Activated T-cell treated with anti-CD3 and anti-CD28 coated beads, Interleukin-2, amount 50 U/mL, for 4 hours (primary cell): ENCODE data around the gene ROMO1. TPM values are rescaled to one million over a fixed set of nuclear protein-coding genes. Genes with fewer than 3 reads are reported as not detected.
"Not testable (repeated sequence)": the region's sequence is repeated elsewhere in the genome, so short reads cannot be mapped to it uniquely, and the experiment has no call there.

Experiments used
- ATAC-seq, 2 donors: fragments of 200-7000 bp; cut with Tn5 transposase; one replicate each; pipeline ENCODE4 v1.10.0; 2021
- DNase-seq: peaks from one replicate; pipeline ENCODE4 v3.0.0-alpha.2; 2020
- H3K27me3 Mint-ChIP-seq: one replicate; pipeline ENCODE4 v1.8.0; 2021; ENCODE audit warnings: low read depth, mixed read lengths
- H3K36me3 Mint-ChIP-seq: one replicate; pipeline ENCODE4 v1.8.0; 2022; ENCODE audit warnings: mixed read lengths; ENCODE audit not compliant: insufficient read depth
- H3K4me1 Mint-ChIP-seq: one replicate; pipeline ENCODE4 v1.8.0; 2021; ENCODE audit warnings: low read depth, mixed read lengths
- H3K4me3 Mint-ChIP-seq: one replicate; pipeline ENCODE4 v1.8.0; 2021; ENCODE audit warnings: mild to moderate bottlenecking, moderate library complexity, mixed read lengths
- H3K9me3 Mint-ChIP-seq: one replicate; pipeline ENCODE4 v1.8.0; 2021; ENCODE audit warnings: mixed read lengths
- total RNA-seq, 3 donors: library from RNA; stranded (reverse); gene quantifications; one replicate each; pipeline ENCODE4 v1.2.1, GENCODE V29; 2021

ROMO1 gene
- total RNA-seq, 3 donors from 2014 or later, result 160 to 171 (median 171) TPM

DNA sequence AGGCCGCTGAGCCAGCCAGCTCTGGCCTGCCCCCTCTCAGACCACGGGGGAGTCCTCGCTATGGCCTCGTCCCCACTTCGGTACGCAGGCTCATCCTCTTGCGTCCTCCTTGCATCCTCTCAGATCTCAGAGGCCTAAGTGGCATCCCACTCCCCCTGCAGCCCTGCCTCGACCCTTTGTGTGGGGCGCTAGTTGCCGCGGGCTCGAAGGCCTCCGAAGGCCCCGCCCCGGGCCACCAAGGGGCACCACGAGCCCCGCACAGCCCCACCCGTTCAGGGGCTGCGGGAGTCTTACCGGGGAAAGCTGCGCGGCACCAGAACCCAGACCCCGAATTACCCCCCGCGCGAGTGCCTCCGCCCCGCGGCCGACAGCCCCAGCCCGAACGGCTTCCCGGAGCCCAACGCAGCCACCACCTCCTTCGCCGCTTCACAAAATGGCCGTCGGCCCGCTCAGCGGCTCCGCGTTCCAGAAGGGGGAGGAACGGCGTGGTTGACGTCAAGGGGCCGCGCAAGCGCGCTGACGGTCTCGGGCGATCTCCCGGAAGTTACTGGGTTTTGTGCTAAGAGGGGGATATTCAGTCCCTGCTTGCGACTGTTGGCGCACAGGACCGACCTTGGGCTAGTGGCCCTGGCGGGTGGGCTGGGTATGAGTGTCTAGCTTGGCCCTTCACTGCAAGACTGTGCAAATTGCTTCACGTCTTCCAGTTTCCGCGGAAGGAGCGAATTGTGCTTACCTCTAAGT is 34.6 kb upstream of the ROMO1 start, which contains the start of the genes CPNE1 and RBM12:
Gene CPNE1 (minus strand): TSS at position 435 of the 741 bp plus-strand sequence. CDS start 31,977 bp downstream, outside the sequence.
Gene RBM12 (minus strand): TSS at position 435 of the 741 bp plus-strand sequence. CDS start 9,578 bp downstream, outside the sequence.
- Mint-ChIP-seq H3K4me3 (peak within 1 kb of the TSS; percentile 94), H3K9me3 (no peaks in the 10 kb centered on the region), H3K27me3 (no peaks in the 10 kb centered on the region), H3K36me3 (peaks cover 19% of the 10 kb centered on the region), H3K4me1 (peaks cover 39% of the 10 kb centered on the region)
- DNase-seq (peak; percentile 88), ATAC-seq (peak; percentile 69 to 70)

DNA sequence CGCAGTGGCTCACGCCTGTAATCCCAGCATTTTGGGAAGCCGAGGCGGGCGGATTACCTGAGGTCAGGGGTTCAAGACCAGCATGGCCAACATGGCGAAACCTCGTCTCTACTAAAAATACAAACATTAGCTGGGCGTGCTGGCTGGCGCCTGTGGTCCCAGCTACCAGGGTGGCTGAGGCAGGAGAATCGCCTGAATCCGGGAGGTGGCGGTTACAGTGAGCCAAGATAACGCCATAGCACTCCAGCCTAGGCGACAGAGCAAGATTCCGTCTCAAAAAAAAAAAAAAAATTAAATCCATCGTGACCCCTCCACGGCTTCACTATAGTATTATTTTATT is 33.3 kb upstream of the ROMO1 start:
- Mint-ChIP-seq H3K9me3 (no peaks in the 10 kb centered on the region), H3K36me3 (peaks cover 29% of the 10 kb centered on the region), H3K27me3 (no peaks in the 10 kb centered on the region), H3K4me3 (peak overlapping the region; percentile 43), H3K4me1 (peaks cover 26% of the 10 kb centered on the region)
- ATAC-seq (no peak), DNase-seq (no peak)

DNA sequence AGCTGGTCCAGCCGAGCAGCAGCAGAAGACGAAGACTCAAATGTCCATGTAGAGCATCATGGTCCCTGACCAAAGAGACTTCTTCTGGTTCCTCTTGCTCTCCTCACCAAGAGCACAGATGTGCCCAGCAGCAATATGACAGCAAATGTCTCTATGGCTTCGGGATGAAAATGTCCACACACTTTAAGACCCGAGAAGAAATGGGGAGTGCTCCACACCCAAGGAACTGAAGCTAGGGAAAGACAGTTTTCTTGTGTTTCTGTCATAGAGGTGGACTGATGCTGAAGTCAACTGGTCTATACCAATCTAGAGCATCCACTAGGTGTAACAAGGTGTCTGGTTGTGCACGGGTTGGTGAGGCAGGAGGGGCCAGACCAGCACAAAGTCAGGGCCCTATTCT is 30.0 kb upstream of the ROMO1 start:
- H3K36me3 Mint-ChIP-seq, result peaks cover 42% of the 10 kb centered on the region
- H3K27me3 Mint-ChIP-seq, result no peaks in the 10 kb centered on the region
- no peak for DNase-seq
- peaks cover 2% of the 10 kb centered on the region for H3K4me1 Mint-ChIP-seq
- H3K9me3 Mint-ChIP-seq, result no peaks in the 10 kb centered on the region
- H3K4me3 Mint-ChIP-seq, result no peak overlapping the region
- ATAC-seq, result no peak

DNA sequence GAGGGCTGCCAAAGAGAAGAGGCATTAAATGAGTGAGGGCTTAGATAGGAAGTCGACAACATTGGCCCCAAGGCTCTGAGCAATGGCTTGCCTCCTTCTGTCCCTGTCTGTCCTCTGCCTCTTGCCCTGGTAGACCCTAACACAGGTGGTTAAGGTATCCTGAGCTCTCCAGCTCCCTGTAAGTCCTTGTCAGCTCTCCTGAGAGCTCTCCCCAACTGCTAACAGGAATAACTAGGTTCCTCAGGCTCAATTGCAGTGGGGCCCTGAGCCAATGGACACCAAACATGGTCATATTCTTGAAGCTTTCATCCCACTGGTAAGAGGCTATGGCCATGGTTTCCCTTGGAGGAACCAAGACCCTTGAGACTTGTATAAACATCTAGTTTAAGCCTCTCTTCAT is 29.5 kb upstream of the ROMO1 start:
- Mint-ChIP-seq H3K4me3 (no peak overlapping the region), H3K36me3 (peaks cover 45% of the 10 kb centered on the region), H3K4me1 (peaks cover 2% of the 10 kb centered on the region), H3K27me3 (no peaks in the 10 kb centered on the region), H3K9me3 (no peaks in the 10 kb centered on the region)
- ATAC-seq (no peak), DNase-seq (no peak)

DNA sequence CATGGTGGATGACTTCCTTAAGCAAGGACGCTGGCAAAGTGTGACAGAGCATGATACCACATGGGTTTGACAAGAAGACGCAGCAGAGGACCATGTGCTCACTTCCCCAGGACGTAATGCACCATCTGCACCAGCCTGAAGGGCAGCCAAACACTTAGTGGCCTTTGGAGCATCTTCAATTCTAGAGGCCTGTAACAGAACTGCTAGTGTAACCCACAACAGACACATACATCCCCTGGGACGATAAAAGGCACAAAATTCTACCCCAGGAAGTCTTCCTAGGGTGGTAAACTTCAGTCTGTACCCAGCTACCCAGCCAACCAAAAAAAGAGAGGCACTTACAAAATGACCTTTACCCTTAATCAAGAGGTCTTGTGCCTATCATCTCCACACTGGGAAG is 25.3 kb upstream of the ROMO1 start:
- Mint-ChIP-seq H3K4me3 (no peak overlapping the region), H3K36me3 (peaks cover 45% of the 10 kb centered on the region)
- no peak for ATAC-seq

DNA sequence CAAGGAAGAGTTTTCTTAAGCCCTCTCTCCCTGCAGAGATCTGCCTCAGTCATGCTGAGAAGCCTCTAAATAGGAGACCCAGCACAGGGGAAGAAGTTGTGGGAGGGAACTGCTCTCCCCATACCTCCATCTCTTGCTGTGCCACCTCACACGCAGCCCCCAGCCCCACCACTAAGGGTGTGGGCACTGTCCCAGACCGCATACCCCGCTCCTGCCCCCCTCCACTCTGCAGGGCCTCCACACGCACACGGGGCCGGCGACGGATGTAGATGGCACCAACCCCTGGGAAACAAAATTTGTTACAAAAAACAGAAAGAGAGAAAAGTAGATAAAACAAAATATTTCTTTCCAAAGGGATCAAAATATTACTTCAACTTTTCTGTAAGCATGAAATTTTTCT is 24.3 kb upstream of the ROMO1 start:
- no peaks in the 10 kb centered on the region for H3K4me1 Mint-ChIP-seq

More for the DNA sequence above, 25.3 kb upstream of the ROMO1 start:
- Mint-ChIP-seq H3K4me1 (no peaks in the 10 kb centered on the region), H3K27me3 (no peaks in the 10 kb centered on the region), H3K9me3 (no peaks in the 10 kb centered on the region)
- no peak for DNase-seq

DNA sequence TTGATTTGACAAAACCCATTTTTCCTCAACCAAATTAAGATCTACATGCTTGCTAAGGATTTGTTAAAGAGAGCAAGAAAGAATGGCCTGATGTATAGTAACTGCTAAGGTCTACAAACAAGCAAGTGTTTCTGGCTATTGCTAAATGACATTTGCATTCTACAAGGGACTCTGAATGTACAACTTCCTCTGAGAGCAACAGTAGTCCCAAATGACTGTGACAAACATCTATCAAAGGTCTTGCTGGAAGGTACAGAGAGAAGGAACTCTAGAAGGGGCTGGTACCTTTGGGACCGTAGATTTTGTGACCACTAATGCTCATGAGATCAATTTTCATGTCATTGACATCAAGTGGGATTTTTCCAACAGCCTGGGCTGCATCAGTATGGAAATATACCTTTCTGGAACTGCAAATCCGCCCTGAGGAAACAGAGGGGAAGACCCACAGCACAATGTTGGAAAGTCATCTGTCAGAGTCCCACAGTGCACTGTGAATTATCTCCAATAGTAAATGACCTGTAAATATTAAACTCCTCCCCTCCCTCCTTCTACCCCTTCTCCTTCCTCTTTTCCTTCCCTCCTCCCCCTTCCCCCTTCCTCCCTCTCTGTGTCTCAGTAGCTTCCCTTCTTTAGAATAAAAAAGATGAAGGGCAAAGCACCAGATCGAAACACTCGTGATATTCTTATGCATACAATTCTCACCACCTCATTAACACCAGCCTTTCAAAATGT is 18.6 kb upstream of the ROMO1 start:
- Mint-ChIP-seq H3K4me1 (no peaks in the 10 kb centered on the region), H3K27me3 (no peaks in the 10 kb centered on the region), H3K36me3 (peaks cover 14% of the 10 kb centered on the region), H3K4me3 (no peak overlapping the region), H3K9me3 (no peaks in the 10 kb centered on the region)
- DNase-seq (no peak), ATAC-seq (no peak)

More for the DNA sequence above, 24.3 kb upstream of the ROMO1 start:
- Mint-ChIP-seq H3K4me3 (no peak overlapping the region), H3K36me3 (peaks cover 40% of the 10 kb centered on the region), H3K9me3 (no peaks in the 10 kb centered on the region), H3K27me3 (no peaks in the 10 kb centered on the region)
- ATAC-seq (no peak), DNase-seq (no peak)

DNA sequence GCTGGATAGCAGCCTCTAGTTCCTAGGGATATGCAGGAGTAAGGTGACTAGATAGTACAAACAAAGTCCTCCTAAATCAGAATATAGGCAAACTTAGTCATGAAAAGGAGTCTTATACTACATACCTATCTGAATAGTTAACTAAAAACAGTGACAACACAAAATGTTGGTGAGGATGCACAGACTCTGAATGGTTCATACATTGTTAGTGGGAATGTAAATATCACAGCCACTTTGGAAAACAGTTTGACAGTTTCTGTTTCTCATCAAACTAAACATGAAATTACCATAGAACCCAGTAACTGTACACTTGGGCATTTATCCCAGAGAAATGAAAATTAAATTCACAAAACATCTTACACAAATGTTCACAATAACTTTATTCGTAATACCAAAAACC is 17.2 kb upstream of the ROMO1 start:
- no peaks in the 10 kb centered on the region for H3K27me3 Mint-ChIP-seq
- H3K4me3 Mint-ChIP-seq, result no peak overlapping the region
- no peaks in the 10 kb centered on the region for H3K9me3 Mint-ChIP-seq
- DNase-seq (no peak), ATAC-seq (no peak)
- no peaks in the 10 kb centered on the region for H3K4me1 Mint-ChIP-seq
- peaks cover 11% of the 10 kb centered on the region for H3K36me3 Mint-ChIP-seq

DNA sequence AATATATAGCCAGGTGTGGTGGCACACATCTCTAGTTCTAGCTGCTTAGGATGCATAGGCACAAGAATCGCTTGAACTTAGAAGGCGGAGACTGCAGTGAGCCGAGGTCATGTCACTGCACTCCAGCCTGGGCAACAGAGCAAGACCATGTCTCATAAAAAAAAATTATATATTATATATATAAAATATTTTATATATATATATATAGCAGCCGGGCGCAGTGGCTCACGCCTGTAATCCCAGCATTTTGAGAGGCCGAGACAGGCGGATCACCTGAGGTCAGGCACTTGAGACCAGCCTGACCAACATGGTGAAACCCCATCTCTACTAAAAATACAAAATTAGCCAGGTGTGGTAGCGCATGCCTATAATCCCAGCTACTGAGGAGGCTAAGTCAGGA is 13.8 kb upstream of the ROMO1 start:
- DNase-seq, H3K9me3 Mint-ChIP-seq, H3K4me3 Mint-ChIP-seq, ATAC-seq, H3K4me1 Mint-ChIP-seq, H3K27me3 Mint-ChIP-seq: not testable (repeated sequence)
- H3K36me3 Mint-ChIP-seq, result peaks cover 26% of the 10 kb centered on the region

DNA sequence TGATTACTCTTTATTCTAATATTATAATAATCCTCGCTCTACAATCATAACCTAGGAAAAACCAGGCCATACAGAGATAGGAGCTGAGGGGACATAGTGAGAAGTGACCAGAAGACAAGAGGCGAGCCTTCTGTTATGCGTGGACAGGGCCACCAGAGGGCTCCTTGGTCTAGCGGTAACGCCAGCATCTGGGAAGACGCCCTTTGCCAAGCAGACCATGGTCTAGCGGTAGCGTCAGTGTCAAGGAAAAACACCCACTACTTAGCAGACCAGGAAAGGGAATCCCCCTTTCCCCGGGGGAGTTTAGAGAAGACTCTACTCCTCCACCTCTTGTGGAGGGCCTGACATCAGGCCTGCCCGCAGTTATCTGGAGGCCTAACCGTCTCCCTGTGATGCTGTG is 12.3 kb upstream of the ROMO1 start:
- not testable (repeated sequence) for H3K4me3 Mint-ChIP-seq, H3K27me3 Mint-ChIP-seq, DNase-seq, ATAC-seq, H3K9me3 Mint-ChIP-seq, H3K4me1 Mint-ChIP-seq
- H3K36me3 Mint-ChIP-seq, result peaks cover 25% of the 10 kb centered on the region

DNA sequence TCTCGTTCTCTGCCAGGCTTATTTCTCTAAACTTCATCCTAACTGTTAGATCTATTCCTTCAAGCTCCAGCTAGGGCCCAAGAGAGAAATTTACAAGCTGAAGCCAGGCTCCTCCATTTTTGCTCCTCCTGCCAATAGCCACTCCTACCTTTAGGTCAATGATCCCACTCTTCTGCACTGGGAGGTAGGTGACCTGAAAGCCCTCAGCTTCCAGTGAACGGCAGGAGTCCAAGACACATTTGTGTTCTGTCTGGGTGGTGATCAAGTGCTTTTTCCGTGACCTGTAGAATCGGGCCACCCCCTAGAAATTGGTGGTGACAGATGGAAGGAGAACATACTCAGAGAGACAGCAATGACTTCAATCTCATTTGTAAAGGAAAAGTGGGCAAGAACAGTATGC is 8.9 kb upstream of the ROMO1 start:
- Mint-ChIP-seq H3K4me1 (no peaks in the 10 kb centered on the region), H3K27me3 (no peaks in the 10 kb centered on the region), H3K4me3 (no peak overlapping the region), H3K9me3 (no peaks in the 10 kb centered on the region), H3K36me3 (peaks cover 25% of the 10 kb centered on the region)
- DNase-seq, result no peak
- no peak for ATAC-seq

DNA sequence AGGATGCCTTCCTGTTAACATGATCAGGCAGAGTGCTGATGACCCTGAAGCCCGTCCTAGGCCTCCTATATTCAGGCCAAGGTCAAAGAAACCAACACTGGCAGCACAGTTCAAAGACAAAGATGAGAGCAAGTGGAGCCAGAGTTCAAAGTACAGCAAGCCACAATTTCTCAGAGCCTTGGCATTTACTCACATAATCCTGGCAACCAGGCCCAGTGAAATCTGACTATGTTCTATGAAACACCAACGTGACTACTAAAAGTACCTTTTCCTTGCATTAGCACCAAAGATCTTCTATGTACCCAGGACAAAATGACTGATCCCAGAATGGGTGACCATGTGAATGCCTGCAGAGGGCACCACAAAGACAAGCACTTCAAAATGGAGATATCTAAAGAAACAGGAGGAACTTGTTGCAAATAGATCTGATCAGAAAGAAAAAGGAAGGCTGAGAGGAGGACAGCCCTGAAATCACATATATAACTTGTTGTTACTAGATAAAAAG is 3.9 kb upstream of the ROMO1 start:
- Mint-ChIP-seq H3K4me3 (no peak overlapping the region), H3K36me3 (peaks cover 20% of the 10 kb centered on the region), H3K9me3 (no peaks in the 10 kb centered on the region), H3K27me3 (no peaks in the 10 kb centered on the region), H3K4me1 (peaks cover 19% of the 10 kb centered on the region)
- no peak for DNase-seq
- ATAC-seq, result no peak

DNA sequence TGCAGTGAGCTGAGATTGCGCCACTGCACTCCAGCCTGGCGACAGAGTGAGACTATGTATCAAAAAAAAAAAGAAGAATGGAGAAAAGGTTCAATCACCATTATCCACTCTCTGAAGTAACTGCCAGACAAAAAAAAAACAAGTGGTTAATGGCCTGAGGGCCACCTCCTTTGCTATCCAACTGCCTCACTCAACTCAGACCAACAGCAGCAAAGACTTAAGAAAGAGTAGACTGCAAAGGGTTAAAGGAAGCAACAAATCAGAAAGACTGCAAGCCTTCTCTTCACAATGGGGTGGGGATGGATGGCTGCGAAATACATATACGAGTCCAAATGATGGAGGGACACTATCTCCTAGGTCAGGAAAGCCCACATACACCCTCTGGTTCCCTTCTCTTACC is 3.2 kb upstream of the ROMO1 start:
- no peak overlapping the region for H3K4me3 Mint-ChIP-seq
- H3K4me1 Mint-ChIP-seq, result peaks cover 22% of the 10 kb centered on the region
- no peaks in the 10 kb centered on the region for H3K9me3 Mint-ChIP-seq
- no peaks in the 10 kb centered on the region for H3K27me3 Mint-ChIP-seq
- DNase-seq (no peak), ATAC-seq (no peak)
- H3K36me3 Mint-ChIP-seq, result peaks cover 17% of the 10 kb centered on the region

DNA sequence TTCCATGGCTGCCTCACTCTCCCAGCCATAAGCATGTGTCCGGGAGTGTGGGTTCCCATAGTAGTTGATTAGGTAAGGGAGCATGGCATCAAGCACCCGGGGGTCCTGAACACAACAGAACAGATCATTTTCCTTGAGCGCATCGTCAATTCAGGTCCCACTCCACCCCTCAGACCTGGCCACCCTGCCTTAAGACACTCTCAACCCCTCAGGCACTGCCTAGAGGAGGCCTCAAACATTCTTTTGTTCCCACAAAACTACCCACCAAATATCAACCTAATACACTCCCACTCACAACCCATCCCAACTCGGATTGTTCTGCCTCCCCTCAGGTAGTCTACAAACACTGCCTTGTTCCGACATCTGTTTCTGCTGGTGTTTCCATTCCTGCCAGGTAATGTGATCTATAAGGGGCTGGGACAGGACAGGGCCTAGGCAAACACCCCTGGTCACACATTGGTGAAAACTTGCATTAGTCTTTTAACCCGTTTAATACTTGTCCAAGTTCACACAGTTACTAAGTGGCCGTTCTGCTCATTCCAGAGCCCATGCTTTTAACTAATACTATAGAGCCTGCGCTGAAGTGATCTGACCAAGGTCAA is 1.4 kb upstream of the ROMO1 start:
- Mint-ChIP-seq H3K4me3 (peak overlapping the region; percentile 87), H3K4me1 (peaks cover 23% of the 10 kb centered on the region), H3K9me3 (no peaks in the 10 kb centered on the region), H3K27me3 (no peaks in the 10 kb centered on the region), H3K36me3 (peaks cover 27% of the 10 kb centered on the region)
- ATAC-seq (no peak), DNase-seq (no peak)
